Peyer's patch (tissue), 4 donors: ENCODE data around the gene STOM. TPM values are rescaled to one million over a fixed set of nuclear protein-coding genes. Genes with fewer than 3 reads are reported as not detected.

ENCODE experiments used
- DNase-seq, 3 donors: peaks; one replicate each; pipeline ENCODE4 v3.0.0-alpha.2; 2017 to 2019
- H3K27ac ChIP-seq, 4 donors: fragments of 200-600 bp; sonication (generic); one replicate each; pipeline ENCODE4 v1.5.1; 2016 to 2019
- H3K27me3 ChIP-seq, 2 donors: fragments of 200-600 bp; sonication (generic); one replicate each; pipeline ENCODE4 v1.5.1; 2019
- H3K36me3 ChIP-seq, 3 donors: fragments of 200-600 bp; sonication (generic); one replicate each; pipeline ENCODE4 v1.5.1; 2016 to 2019
- H3K4me1 ChIP-seq, 4 donors: fragments of 200-600 bp; sonication (generic); one replicate each; pipeline ENCODE4 v1.5.1; 2016 to 2019
- H3K4me3 ChIP-seq, 4 donors: fragments of 200-600 bp; sonication (generic); 1 replicate in 3 of 4; 2 replicates in 1 of 4; pipeline ENCODE4 v1.5.1; 2016 to 2019; ENCODE audit warnings: mild to moderate bottlenecking in 1 of 4
- H3K9me3 ChIP-seq, 4 donors: fragments of 200-600 bp; sonication (generic); one replicate each; pipeline ENCODE4 v1.5.1; 2016 to 2019; ENCODE audit warnings: mild to moderate bottlenecking in 1 of 4
- POLR2A ChIP-seq, 2 donors: fragments of 450-650 bp; IDR thresholded peaks; one replicate each; pipeline ENCODE4 v1.5.1; 2017; ENCODE audit warnings: antibody characterized with exemption in 2 of 2, mild to moderate bottlenecking in 2 of 2, moderate library complexity in 2 of 2
- total RNA-seq, 4 donors: library from RNA; depleted of rRNA; stranded (reverse); fragments of >200 nt; gene quantifications; one replicate each; pipeline ENCODE4 v1.1.0, GENCODE V29; 2016
- TF ChIP-seq, protein P1 (sequence below), 6 experiments: fragments of 450-650 bp in 4 of 6; fragments of 200-600 bp in 2 of 6; sonication (generic) in 1 of 6; IDR thresholded peaks; one replicate each; pipeline ENCODE4 v1.5.1; 2017 to 2019; ENCODE audit warnings: antibody characterized with exemption in 6 of 6, mild to moderate bottlenecking in 3 of 6, moderate library complexity in 1 of 6

STOM gene
- total RNA-seq, 4 donors from 2014 or later = 30.5 to 60.1 (median 47.2) TPM

DNA sequence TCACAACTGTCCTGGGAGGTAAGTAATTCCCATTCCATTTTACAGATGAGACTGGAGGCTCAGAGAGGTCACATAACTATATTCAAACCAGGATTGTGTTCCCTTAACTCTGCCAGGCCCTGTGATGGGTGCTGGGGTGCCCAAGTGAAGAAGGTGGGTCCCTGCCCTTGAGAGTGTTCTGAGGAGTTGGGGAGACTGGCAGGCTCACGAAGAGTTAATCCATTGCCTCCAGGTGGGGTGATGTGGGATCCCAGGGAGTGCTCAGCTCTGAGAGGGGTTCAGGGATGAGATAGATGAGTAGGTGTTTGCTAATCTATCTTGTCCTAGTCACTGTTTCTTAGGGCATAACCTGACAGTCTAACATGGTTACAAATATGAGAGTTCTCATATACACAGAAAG, 65.3 kb downstream of the STOM start:
- H3K4me1 ChIP-seq = peaks cover 0 to 48% (median 1%) of the 10 kb centered on the region in 4 donors
- DNase-seq = no peak
- H3K36me3 ChIP-seq = peaks cover 0 to 71% (median 0%) of the 10 kb centered on the region in 3 donors
- peak overlapping the region in 2 of 4 donors; percentile 63 to 73 for H3K27ac ChIP-seq
- H3K27me3 ChIP-seq = no peaks in the 10 kb centered on the region
- no peaks in the 10 kb centered on the region for H3K9me3 ChIP-seq
- peak overlapping the region in 1 of 4 donors; percentile 20 for H3K4me3 ChIP-seq
- TF ChIP-seq, protein P1, sequence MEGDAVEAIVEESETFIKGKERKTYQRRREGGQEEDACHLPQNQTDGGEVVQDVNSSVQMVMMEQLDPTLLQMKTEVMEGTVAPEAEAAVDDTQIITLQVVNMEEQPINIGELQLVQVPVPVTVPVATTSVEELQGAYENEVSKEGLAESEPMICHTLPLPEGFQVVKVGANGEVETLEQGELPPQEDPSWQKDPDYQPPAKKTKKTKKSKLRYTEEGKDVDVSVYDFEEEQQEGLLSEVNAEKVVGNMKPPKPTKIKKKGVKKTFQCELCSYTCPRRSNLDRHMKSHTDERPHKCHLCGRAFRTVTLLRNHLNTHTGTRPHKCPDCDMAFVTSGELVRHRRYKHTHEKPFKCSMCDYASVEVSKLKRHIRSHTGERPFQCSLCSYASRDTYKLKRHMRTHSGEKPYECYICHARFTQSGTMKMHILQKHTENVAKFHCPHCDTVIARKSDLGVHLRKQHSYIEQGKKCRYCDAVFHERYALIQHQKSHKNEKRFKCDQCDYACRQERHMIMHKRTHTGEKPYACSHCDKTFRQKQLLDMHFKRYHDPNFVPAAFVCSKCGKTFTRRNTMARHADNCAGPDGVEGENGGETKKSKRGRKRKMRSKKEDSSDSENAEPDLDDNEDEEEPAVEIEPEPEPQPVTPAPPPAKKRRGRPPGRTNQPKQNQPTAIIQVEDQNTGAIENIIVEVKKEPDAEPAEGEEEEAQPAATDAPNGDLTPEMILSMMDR (IDR thresholded peaks at IDR 0.05) = no peak
- TF ChIP-seq POLR2A (IDR thresholded peaks at IDR 0.05) = no peak

DNA sequence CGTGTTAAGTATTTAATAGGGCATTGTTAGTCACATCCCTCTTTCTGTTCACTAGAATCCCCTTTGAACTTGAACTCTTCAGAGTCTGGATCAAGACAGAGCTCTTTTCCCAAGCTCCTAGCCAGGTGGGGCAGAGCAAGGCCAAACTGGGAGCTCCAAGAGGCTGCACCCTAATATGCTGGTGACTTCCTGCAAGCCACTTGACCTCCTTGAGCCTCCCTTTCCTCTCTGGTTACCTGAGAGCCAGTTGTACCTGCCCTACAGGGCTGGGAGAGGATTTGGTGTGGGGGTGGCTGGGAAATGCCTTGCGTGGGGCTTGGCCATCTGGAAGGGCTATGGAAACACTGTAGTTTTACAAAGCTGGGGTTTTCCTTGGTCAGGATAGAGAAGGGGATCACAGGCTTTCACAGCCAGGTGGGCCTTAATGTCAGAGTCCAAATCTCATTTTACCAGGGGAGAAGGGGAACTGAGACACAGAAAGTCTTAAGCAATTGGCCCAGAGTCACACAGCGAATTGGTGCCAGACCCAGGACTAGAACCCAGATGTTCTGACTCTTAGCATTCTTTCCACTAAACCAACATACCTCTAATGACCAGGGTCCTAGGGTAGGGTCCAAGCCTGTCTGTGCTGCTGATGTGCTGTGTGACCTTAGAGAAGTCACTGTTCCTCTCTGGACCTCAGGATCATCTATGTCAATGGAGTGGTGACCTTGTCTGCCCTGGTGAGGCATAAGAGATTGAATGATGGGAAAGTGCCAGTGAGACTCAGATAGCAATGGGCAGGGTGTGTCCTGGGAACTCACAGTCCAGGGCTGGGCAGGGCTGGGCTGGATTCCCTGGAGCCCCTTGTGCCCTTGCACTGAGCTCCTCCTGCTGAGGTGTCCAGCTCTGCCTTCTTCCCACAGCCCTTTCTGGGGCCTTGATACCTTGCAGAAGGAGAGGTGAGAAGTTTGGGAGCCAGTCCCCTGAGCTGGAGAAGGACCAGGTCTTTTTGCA, 66.3 kb downstream of the STOM start:
- TF ChIP-seq POLR2A (IDR thresholded peaks at IDR 0.05) = peak; percentile 29 to 49
- TF ChIP-seq, protein P1 (IDR thresholded peaks at IDR 0.05) = peak in 2 of 6 experiments; percentile 4 to 32
- H3K9me3 ChIP-seq = no peaks in the 10 kb centered on the region
- DNase-seq = peak in 2 of 3 donors; percentile 75 to 83
- H3K4me3 ChIP-seq = peak overlapping the region in 1 of 4 donors; percentile 20
- H3K4me1 ChIP-seq = peaks cover 5 to 55% (median 6%) of the 10 kb centered on the region in 4 donors
- H3K27ac ChIP-seq = peak overlapping the region in 3 of 4 donors; percentile 2 to 73 (median 63)
- no peaks in the 10 kb centered on the region for H3K27me3 ChIP-seq
- peaks cover 0 to 69% (median 0%) of the 10 kb centered on the region in 3 donors for H3K36me3 ChIP-seq

DNA sequence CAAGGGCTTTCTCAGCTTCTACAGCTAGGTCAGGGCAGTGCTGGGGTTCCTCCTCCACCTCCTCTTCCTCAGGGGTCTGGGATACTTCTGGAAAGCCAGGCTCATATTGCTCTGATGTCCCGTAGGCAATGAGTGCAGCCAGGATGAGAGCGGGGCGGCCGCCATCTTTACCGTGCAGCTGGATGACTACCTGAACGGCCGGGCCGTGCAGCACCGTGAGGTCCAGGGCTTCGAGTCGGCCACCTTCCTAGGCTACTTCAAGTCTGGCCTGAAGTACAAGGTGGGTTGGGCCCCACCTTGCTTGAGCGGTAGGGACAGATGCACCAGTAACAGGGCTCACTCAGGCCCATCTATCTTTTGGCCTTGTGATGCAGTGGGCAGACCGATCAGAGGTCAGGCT, 67.3 kb downstream of the STOM start:
- no peak for TF ChIP-seq POLR2A (IDR thresholded peaks at IDR 0.05)
- TF ChIP-seq, protein P1 (IDR thresholded peaks at IDR 0.05) = no peak
- peaks cover 6 to 65% (median 7%) of the 10 kb centered on the region in 4 donors for H3K4me1 ChIP-seq
- no peaks in the 10 kb centered on the region for H3K9me3 ChIP-seq
- peak overlapping the region in 1 of 4 donors; percentile 24 for H3K4me3 ChIP-seq
- DNase-seq = no peak
- H3K27ac ChIP-seq = peak overlapping the region in 2 of 4 donors; percentile 21 to 63
- no peaks in the 10 kb centered on the region for H3K27me3 ChIP-seq
- H3K36me3 ChIP-seq = peaks cover 0 to 59% (median 0%) of the 10 kb centered on the region in 3 donors

DNA sequence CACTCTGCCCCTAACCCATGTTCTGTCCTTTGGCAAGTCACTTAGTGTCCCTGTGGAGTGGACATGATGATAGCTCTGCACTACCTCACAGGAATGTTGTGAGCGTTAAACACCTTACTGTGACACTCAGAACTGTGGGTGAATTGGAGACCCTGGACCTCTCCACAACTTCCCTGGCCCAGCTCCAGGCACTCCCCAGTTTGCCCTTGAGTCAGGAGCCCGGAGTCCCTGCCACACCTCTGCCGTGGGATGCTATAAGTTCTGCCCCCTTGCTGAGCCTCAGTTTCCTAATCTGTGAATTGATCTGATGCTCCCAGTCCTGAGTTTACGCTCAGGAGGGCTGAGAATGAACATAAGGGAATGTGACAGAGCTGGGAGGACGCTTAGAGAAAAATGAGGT, 67.7 kb downstream of the STOM start:
- H3K27ac ChIP-seq = peak overlapping the region in 2 of 4 donors; percentile 21 to 63
- peaks cover 0 to 55% (median 0%) of the 10 kb centered on the region in 3 donors for H3K36me3 ChIP-seq
- H3K9me3 ChIP-seq = no peaks in the 10 kb centered on the region
- no peaks in the 10 kb centered on the region for H3K27me3 ChIP-seq
- peak overlapping the region in 1 of 4 donors; percentile 24 for H3K4me3 ChIP-seq
- TF ChIP-seq, protein P1 (IDR thresholded peaks at IDR 0.05) = no peak
- TF ChIP-seq POLR2A (IDR thresholded peaks at IDR 0.05) = no peak
- H3K4me1 ChIP-seq = peaks cover 6 to 69% (median 7%) of the 10 kb centered on the region in 4 donors
- no peak for DNase-seq

DNA sequence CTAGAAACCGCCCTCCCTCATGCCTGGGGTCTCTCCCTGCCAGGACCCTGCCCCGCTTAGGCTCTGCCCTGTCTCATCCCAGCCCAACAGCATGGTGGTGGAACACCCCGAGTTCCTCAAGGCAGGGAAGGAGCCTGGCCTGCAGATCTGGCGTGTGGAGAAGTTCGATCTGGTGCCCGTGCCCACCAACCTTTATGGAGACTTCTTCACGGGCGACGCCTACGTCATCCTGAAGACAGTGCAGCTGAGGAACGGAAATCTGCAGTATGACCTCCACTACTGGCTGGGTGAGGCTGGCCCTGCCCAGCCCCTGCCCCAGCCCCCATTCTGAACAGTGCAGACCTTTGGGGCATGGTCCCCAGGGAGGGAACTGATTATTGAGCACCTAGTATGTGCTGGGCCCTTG, 68.2 kb downstream of the STOM start:
- H3K4me1 ChIP-seq = peaks cover 6 to 74% (median 7%) of the 10 kb centered on the region in 4 donors
- TF ChIP-seq POLR2A (IDR thresholded peaks at IDR 0.05) = no peak
- TF ChIP-seq, protein P1 (IDR thresholded peaks at IDR 0.05) = no peak
- peak overlapping the region in 1 of 4 donors; percentile 24 for H3K4me3 ChIP-seq

More for the DNA sequence above, 68.2 kb downstream of the STOM start:
- no peaks in the 10 kb centered on the region for H3K9me3 ChIP-seq
- no peak for DNase-seq
- peaks cover 0 to 50% (median 0%) of the 10 kb centered on the region in 3 donors for H3K36me3 ChIP-seq
- H3K27ac ChIP-seq = peak overlapping the region in 2 of 4 donors; percentile 22 to 51
- no peaks in the 10 kb centered on the region for H3K27me3 ChIP-seq
